GM18519 (cell line): ENCODE results near the gene TMEM144.
"Not testable (repeated sequence)": the region's sequence is repeated elsewhere in the genome, so short reads cannot be mapped to it uniquely, and the experiment has no call there.

Source experiments
- ATAC-seq: cut with Tn5 transposase; IDR thresholded peaks from one replicate; pipeline ENCODE4 v1.9.1; 2021; ENCODE audit warnings: mild to moderate bottlenecking, moderate library complexity; ENCODE audit not compliant: unreplicated experiment, low FRiP score

TMEM144 gene

DNA sequence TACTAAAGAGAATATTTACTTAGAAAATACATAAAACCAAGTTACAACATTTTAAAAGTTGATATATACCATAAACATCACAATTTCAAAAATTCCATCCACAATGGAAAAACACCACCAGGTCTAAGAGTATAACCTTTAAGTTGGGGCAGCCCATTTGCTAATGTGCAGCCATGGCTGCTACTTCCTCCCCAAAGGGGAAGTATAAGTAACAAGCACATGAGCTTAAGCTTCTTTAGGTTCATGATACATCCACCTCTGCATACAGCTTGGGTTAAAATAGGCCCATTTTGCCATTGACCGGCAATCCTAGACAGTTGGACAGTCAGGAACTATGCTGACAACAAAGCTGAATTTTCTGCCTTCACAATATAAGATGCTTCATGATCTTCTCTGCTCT lies 20.9 kb upstream of the TMEM144 start:
- ATAC-seq: no peak

DNA sequence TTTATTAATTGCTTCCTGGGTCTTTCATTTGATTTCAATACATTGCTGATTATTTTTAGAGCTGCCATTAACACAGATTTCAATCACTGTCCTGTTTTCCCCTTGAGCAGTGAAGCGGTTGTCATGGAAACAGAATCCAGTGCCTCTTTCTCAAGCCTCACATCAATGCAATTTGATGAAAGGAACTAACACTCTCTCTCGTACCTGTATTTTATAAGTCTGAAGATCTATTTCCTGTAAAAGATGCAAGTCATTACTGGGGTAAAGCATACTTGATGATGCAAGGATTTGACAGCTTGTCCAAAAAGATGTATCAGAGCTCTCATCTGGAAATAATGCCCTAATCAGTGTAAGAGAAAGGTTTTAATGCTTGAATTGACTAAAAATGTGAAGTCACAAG lies 19.6 kb upstream of the TMEM144 start:
- no peak for ATAC-seq

DNA sequence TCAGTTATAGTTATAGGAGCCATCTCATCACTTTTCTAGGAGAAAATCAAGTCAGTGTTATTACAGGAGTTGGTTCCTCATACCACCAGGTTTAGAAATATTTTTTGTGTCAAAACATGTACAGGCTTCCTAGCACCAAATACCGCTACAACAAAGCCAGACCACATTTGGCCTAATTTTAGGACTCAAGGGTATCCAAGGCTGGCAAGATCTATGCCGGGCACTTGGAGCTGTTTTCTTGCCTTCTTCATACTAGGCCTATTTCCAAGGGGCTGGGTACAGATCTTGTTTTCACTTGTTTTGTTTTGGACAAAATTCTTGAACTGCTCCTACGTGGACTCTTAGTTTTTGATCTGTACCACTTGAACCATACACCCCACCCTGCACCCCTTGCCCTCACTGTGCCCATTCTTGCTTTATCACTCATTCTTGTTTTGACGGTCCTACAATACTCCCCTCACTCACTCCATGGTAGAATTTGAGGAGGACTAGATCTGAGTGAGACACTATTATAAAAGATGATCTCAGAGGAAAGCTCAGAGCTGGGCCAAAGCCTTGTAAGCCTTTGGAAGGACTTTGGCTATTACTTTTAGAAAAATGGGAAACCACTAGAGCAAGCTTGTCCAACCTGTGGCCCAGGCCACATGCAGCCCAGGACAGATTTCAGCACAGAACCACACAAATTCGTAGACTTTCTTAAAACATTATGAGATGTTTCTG lies 17.7 kb upstream of the TMEM144 start:
- ATAC-seq: no peak

DNA sequence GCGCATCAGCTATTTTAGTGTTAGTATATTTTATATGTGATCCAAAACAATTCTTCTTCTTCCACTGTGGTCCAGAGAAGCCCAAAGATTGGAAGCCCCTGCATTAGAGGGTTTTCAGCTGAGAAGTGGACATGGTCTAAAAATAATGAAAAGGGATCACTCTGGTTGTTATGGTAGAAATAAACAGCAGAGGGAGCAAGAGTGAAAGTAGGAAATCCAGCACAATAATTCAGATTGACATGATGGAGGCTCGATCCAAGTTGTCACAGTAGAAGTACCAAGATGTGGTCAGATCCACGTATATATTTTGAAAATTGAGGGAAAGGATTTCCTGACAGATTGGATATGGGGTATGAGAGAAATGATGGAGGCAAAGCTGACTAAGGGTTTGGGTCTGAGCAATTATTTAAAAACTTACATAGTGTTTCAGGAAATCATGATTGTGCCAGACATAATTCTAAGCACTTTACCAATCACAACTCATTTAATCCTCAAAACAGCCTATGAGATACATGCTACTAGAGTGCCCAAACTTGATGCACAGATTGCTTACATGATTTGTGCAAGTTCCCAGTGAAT lies 17.0 kb upstream of the TMEM144 start:
- no peak for ATAC-seq

DNA sequence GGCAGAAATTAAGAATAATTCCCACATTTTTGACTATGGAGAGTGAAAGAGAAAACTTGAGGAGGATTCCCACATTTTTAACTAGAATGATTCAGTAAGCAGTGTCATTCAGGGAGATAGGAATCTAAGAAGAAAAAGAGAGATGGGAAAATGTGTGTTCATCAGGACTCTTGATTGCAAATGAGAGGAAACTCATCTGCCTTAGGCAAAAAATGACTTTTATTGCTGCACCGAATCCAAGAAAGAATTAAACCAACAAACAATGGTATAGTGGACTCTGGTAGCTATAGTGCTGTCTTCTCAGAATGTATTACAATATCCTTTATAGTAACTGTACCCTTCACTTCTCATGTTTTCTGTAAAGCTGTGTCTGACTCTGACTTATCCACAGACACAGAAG lies 15.0 kb upstream of the TMEM144 start:
- ATAC-seq: no peak

DNA sequence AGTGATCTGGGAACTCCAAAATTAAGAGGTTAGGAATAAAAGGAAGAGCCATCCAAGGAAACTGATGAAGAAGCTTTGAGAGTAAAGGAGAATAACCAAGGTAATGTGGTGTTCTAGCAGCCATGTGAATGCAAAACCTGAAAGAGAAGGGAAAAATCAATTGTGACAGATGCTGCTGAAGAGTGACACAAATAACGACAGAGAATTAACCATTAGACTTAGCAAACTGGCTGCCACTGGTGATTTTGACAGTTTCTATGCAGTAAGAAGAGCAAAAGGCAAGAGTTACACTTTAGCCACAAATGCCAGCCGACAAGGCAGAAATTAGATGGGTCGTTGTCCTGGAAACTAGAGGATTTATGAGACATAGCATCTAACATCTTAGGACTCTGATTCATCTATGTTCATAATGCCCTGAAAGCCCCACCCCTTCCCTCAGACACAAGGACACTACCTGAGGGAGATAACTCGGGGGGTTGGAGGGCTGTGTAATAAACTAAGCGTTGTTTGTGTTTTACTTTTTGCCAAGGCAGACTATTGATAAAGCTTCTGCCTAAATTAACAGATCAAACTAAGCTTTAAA lies 13.0 kb upstream of the TMEM144 start:
- no peak for ATAC-seq

DNA sequence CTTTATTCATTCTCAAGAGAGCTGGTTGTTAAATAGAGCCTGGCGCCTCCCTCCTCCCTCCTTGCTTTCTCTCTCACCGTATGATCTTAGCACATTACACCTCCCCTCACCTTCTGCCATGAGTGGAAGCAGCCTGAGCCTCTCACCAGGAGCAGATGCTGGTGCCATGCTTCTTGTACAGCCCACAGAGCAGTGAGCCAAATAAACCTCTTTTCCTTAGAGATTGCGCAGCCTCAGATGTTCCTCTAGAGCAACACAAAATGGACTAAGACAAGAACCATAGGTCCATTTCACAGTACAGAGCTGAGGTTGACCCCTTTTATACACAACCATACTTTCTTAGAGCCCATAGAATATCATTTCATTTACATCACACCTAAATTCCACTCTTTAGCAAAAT lies 10.1 kb upstream of the TMEM144 start:
- no peak for ATAC-seq

DNA sequence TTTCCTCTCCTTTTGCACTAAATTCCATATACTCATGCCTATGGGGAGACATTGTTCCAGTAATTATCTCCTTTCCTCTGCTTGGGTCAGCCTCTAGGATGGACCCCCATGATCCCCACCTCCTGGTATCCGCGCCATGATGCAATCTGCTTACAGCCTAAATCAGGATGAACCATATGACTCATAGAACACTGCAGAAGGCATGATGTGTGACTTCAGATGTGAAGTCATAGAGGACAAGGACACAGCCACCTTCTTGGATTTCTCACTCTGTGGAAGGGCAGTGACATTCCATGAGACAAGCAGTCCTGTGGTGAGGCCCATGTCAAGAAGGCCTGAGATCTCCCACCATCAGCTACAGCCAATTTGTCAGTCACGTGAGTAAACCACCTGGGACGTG lies 9.0 kb upstream of the TMEM144 start:
- no peak for ATAC-seq

DNA sequence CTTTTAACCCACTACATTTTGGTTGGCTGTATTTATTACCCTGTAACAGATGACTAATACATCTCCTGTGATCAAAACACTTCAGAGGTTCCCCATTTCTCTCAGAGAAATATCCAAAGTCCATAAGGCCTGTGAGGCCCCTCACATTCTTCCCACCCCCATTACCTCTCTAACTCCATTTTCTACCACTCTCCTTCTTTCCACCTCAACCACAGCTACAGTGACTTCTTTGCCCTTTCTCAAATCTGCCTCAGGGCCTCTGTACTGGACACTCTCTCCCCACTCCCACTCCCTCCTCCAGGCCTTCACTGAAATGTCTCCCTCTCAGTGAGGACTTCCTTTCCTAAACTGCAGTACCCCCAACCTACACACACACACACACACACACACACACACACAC lies 8.4 kb upstream of the TMEM144 start:
- no peak for ATAC-seq

DNA sequence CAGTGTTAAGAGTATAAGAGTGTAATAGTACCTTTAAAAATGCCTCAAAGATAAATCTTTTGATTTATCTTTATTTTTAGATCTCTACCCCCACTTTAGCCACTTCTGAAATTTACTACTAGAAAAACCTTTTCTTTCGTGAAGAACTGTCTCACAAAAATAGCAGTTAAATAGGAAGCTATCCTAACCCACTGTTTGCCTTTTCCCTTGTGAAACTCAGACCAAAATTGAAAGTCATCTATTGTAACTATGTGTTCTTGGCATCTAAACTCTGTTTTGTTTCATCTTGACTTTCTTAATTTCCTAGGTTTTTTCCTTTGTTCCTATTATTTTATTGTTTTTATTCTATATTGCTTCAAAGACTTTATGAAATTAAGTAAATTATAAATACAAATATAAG lies 7.8 kb upstream of the TMEM144 start:
- ATAC-seq: no peak

DNA sequence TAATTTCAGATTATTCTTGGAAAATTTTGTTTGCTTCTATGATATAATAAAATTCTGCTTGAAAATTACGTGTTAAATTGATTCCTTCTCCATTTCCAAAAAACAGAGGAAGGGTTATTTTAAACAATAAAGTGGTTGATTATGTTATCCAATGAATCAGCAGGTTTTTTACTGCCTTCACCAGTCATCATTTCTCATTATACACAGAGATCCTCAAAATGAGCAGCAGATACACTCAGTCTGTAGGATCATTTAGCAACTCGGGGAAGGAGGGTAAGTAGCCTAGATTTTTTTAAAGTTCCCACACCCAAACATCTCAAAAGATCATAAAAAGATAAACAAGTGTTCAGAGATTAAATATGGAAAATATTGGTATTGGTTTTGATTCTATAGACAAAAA lies 6.8 kb upstream of the TMEM144 start:
- ATAC-seq: no peak

DNA sequence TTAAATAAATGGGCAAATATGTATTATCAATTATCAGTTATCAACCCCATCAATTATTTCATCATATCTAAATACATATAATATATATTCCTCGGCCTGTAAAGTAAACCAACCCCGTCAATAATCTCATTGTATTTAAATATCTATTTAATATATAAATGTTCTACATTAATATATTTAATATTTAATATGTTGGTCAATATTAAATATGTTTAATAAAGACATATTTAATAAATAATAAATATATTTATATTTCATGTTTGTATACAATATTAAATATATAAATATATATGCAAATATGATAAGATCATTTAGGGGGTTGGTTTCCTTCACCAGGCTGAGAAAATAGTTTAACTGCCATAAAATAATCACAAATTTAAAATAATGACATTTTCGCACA lies 6.4 kb upstream of the TMEM144 start:
- no peak for ATAC-seq

DNA sequence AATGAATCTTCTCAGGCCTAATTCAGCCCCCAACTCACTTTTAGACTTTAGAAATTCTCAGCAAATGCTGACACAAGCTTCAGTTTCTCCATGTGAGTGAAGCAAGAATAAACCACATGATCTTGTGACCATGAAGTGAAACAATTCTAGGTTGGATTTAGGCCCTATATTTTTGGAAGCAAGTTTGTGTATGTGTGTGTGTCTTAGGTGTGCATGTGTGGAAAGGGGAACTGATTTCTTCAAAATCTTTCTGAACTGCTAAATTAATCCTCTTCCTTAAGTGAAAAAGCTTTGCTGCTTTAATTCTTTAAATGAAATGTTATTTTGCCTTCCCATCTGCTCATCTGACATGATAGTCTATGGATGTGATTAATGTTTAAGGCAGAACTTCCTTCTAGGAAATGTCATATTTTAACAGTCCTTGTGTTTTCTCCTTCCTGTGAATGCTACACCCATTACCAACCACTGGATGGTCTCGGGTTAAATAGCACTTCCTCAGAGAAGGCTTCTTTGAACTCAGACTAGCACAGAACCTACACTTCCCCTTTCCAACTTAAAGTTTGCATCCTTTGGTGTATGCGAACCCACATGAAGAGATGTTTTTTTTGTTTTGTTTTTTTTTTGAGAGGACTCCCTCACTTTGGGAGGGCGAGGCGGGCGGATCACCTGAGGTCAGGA lies 1.2 kb upstream of the TMEM144 start:
- peak; percentile 54 for ATAC-seq

DNA sequence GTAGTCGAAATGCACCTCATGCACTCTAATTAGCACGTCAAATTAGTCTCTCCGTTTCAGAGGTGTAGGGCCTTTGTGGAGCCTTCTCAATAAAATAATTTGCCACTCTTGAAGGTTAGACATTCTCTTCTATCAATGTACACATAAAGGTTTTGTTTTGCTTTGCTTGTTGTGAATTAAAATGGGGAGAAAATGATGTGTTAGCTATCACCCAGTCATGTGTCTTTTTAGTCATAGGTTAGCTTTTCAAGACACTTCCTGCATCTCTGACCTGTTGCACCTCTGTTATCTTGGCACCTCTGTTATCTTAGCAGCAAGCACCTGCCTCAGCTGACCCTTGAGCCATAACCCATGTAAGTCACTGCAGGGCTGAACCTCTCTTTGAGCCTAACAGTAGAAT lies 936 bp downstream of the TMEM144 start:
- no peak for ATAC-seq

DNA sequence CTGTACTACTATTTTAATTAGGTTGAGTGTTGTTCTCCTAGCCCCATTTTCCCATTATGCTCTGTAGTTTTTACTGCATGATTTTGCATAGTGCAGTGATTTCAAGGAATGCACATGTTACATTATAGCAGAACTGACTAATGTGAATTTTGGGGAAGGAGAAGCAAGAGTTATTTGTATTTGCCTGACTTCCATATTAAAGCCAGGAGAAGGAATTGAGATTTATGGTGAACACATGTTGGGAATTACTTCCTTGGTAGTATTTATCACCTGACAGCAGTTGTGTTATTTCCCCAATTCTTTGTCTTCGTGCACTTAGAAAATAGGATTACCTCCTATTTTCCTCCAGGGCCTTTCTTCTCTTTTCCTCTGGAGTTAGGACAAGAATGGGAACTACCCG lies 3.2 kb downstream of the TMEM144 start:
- no peak for ATAC-seq

DNA sequence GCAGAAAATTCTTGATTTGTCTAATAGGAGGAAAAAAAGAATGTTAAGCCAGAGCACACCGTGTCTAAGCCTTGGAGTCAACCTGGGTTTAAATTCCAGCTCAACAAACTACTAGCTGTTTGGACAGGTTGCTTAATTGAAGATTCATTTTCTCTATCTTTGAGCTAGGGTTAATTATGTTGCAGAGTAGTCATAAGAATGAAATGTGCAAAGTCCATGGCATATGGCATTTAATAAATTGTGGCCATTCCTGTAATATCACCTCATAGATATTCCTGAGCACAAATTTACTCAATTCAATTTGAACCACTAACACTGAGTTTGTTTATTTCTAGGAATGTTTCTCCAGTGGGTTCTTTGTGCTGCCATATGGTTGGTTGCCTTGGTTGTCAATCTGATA lies 4.6 kb downstream of the TMEM144 start:
- no peak for ATAC-seq

DNA sequence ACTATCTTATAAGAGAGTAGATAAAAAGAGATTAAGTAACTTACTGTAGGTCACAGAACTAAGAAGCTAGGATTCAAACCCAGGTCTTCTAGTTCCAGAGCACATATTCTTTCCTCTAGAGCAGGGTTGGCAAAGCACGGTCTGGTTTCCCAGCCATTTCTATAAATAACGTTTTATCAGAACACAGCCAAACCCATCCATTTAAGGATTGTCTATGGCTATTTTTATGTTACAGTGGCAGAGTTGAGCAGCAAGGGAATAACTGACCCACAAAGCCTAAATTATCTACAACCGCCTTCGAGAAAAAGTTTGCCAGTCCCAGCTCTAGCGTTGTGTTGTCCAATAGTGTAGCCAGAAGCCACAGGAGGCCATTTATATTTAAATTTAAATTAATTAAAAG lies 7.5 kb downstream of the TMEM144 start:
- no peak for ATAC-seq

DNA sequence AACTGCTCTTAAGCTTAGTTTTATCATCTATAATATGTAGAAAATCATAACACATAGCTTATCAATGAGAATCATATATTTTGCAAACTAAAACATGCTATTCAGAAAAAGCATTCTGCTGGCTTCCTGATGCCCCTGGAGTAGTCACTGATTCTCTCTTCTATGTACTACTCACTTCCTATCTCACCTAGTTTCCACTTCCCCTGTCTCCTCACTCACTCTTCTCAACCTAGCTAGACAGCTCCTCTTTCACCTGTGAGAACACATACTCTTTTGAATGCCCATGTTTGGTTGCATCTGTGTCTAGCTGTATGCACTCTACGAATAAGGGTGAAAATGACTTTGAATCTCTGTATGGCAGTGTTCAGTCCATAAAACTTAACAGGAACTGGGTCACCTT lies 9.3 kb downstream of the TMEM144 start:
- no peak for ATAC-seq

DNA sequence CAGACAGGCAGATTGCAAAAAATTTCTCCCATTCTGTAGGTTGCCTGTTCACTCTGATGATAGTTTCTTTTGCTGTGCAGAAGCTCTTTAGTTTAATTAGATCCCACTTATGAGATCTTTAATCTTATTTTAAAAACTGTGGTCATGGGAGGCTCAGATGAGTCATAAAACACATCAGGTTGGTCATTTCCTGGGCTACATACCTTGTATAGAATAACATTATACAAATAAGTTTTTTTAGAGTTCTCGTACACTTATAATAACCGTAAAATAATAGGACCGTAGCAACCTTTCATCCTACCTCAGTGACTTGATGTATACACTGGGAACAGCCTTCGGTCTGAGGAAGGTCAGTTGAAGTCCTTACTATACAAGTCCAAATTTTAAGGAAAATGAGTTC lies 14.0 kb downstream of the TMEM144 start:
- not testable (repeated sequence) for ATAC-seq

DNA sequence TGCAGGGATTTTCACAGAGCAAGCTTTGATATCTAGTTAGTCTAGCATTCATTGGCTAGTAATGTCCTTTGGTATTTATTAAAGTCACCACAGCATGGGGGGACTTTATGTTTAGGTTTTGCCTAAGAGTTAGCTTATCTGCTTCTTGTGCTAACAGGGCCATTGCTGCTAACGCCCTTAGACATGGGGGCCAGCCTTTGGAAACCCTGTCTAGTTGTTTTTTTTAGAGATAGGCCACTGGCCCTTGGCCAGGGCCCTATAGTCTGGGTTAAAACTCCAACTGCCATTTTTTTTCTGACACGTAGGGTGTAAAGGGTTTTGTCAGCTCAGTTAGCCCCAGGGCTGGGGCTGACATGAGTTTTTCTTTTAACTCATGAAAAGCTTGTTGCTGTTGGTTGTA lies 14.7 kb downstream of the TMEM144 start:
- ATAC-seq: not testable (repeated sequence)

DNA sequence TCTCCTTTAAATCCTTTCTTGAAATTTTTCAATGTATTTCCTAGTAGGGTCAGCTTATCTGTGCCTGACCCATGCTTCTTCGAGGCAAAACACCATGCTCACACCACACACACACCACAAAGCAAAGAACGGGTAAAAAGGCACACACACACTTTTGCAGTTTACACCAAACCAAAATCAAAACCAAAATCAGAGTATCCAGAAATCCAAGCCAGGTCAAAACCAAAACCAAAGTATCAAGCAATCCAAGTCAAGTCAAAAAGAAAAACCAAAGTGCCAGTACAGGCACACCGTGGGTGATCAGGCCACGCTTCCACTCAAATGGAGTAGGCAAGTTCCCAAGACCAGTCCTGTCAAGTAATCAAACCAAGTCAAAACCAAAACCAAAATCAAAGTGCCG lies 17.6 kb downstream of the TMEM144 start:
- not testable (repeated sequence) for ATAC-seq

DNA sequence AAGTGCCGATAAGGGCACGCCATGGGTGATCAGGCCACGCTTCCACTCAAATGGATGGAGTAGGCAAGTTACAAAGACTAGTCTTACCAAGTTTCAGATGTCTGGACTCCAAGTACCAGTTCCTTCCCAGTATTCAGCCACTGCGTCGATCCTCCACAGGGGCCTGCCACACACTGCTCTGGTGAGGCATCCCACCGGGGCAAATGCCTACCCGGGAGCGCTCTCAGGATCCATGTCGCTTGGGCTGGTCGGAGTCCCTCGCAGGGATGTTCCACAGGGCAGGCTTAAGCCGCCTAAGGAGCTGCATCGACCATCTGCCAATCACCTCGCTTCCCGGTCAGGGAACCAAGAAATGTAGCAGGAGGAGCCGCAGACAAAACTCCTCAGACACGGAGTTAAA lies 18.1 kb downstream of the TMEM144 start:
- ATAC-seq: not testable (repeated sequence)
